CD4-positive, CD25-positive, alpha-beta regulatory T cell (primary cell): Measurements from ENCODE around the gene TACC3. TPM values are rescaled to one million over a fixed set of nuclear protein-coding genes. Genes with fewer than 3 reads are reported as not detected.

ENCODE experiments used
- ATAC-seq, 2 donors: fragments of 150-1000 bp; cut with Tn5 transposase; one replicate each; pipeline ENCODE4 v1.10.0; 2021; ENCODE audit warnings: low read depth in 2 of 2, moderate number of reproducible peaks in 2 of 2, moderate library complexity in 1 of 2
- DNase-seq, 3 donors: peaks; one replicate each; pipeline versions ENCODE4 v3.0.0 to v3.0.0-alpha.2; 2012 to 2022; ENCODE audit warnings: mixed read lengths in 1 of 3
- H3K27ac ChIP-seq: one replicate; pipeline ENCODE4 v1.7.0; 2013; ENCODE audit warnings: mild to moderate bottlenecking, low read length; ENCODE audit not compliant: insufficient read depth, poor library complexity, severe bottlenecking
- H3K27me3 ChIP-seq: one replicate; pipeline ENCODE4 v1.7.0; 2013; ENCODE audit warnings: low read length; ENCODE audit not compliant: control insufficient read depth, insufficient read depth
- H3K36me3 ChIP-seq: one replicate; pipeline ENCODE4 v1.7.0; 2013; ENCODE audit warnings: mild to moderate bottlenecking, low read length, moderate library complexity; ENCODE audit not compliant: control insufficient read depth, insufficient read depth
- H3K4me1 ChIP-seq: 2 replicates; pipeline ENCODE4 v1.7.0; 2013; ENCODE audit warnings: mild to moderate bottlenecking, low read length; ENCODE audit not compliant: insufficient read depth, control insufficient read depth, poor library complexity, severe bottlenecking
- H3K4me3 ChIP-seq: one replicate; pipeline ENCODE4 v1.7.0; 2013; ENCODE audit warnings: low read depth, mild to moderate bottlenecking, low read length, moderate library complexity
- H3K9me3 ChIP-seq, 2 experiments: 1 replicate in 1 of 2; 2 replicates in 1 of 2; pipeline ENCODE4 v1.7.0; 2013; ENCODE audit warnings: low read length in 2 of 2, mild to moderate bottlenecking in 1 of 2, moderate library complexity in 1 of 2; ENCODE audit not compliant: control insufficient read depth in 2 of 2
- H3K27ac Mint-ChIP-seq, 3 donors: one replicate each; pipeline ENCODE4 v1.8.0; 2020 to 2022; ENCODE audit warnings: mild to moderate bottlenecking in 3 of 3, mixed read lengths in 3 of 3, moderate library complexity in 2 of 3
- H3K27me3 Mint-ChIP-seq: one replicate; pipeline ENCODE4 v1.8.0; 2022; ENCODE audit warnings: mild to moderate bottlenecking, mixed read lengths
- H3K36me3 Mint-ChIP-seq: one replicate; pipeline ENCODE4 v1.8.0; 2020; ENCODE audit warnings: mixed read lengths
- H3K4me1 Mint-ChIP-seq, 4 donors: one replicate each; pipeline ENCODE4 v1.8.0; 2020 to 2022; ENCODE audit warnings: mixed read lengths in 4 of 4, mild to moderate bottlenecking in 1 of 4
- H3K4me3 Mint-ChIP-seq, 4 donors: one replicate each; pipeline ENCODE4 v1.8.0; 2020 to 2022; ENCODE audit warnings: mild to moderate bottlenecking in 4 of 4, mixed read lengths in 4 of 4, moderate library complexity in 3 of 4
- H3K9me3 Mint-ChIP-seq, 7 donors: one replicate each; pipeline ENCODE4 v1.8.0; 2020 to 2022; ENCODE audit warnings: mixed read lengths in 7 of 7, mild to moderate bottlenecking in 3 of 7, moderate library complexity in 2 of 7
- polyA plus RNA-seq, 4 donors: library from polyadenylated mRNA; unstranded; fragments of 300-500 nt; fragmentation: Illumina TruSeq; gene quantifications; one replicate each; pipeline ENCODE4 v1.2.3, GENCODE V29; 2021
- total RNA-seq: library from RNA; stranded (reverse); gene quantifications from one replicate; pipeline ENCODE4 v1.2.3, GENCODE V29; 2022

Gene TACC3
- total and polyA plus RNA-seq, 5 donors from 2014 or later, result 62.0 to 111 (median 68.8) TPM

GRCh38 chr4:1771555-1772305 is 50.4 kb downstream of the TACC3 start:
- peaks cover 0 to 7% (median 0%) of the 10 kb centered on the region in 4 donors for H3K4me1 Mint-ChIP-seq
- Histone ChIP-seq H3K4me1 (peaks cover 1% of the 10 kb centered on the region), H3K36me3 (no peaks in the 10 kb centered on the region), H3K27ac (no peak overlapping the region), H3K4me3 (no peak overlapping the region), H3K27me3 (no peaks in the 10 kb centered on the region), H3K9me3 (no peaks in the 10 kb centered on the region)
- no peaks in the 10 kb centered on the region for H3K9me3 Mint-ChIP-seq
- no peaks in the 10 kb centered on the region for H3K27me3 Mint-ChIP-seq
- DNase-seq, result no peak
- H3K27ac Mint-ChIP-seq, result no peak overlapping the region
- peak overlapping the region in 1 of 4 donors; percentile 67 for H3K4me3 Mint-ChIP-seq
- H3K36me3 Mint-ChIP-seq, result no peaks in the 10 kb centered on the region
- ATAC-seq, result peak in 1 of 2 donors; percentile 10

GRCh38 chr4:1772853-1773538 is 51.7 kb downstream of the TACC3 start:
- Histone ChIP-seq H3K36me3 (no peaks in the 10 kb centered on the region), H3K27ac (no peak overlapping the region), H3K27me3 (no peaks in the 10 kb centered on the region), H3K4me3 (no peak overlapping the region), H3K9me3 (no peaks in the 10 kb centered on the region), H3K4me1 (no peaks in the 10 kb centered on the region)
- DNase-seq (no peak), ATAC-seq (no peak)
- Mint-ChIP-seq H3K27ac (no peak overlapping the region), H3K4me1 (peaks cover 0 to 4% (median 0%) of the 10 kb centered on the region in 4 donors), H3K27me3 (no peaks in the 10 kb centered on the region), H3K4me3 (no peak overlapping the region), H3K36me3 (no peaks in the 10 kb centered on the region), H3K9me3 (no peaks in the 10 kb centered on the region)

DNA sequence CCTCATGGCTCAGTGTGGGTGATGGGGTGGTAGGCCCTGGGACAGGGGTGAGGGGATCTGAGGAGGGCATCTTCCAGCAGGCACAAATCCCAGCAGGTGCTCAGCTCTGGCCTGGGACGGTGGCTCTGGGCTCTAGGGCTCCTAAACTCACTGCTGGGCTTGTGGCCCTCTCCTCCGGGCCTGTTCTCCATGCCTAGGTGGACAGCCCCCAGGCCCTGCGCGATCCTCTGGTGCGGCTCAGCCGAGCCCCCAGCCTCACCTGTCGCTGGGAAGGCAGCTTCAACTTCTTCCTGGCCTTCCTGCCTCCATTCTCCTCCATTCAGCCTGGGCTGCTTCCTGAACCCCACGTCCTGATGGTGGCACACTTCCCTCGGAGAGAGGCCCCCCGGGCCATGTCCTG is 52.4 kb downstream of the TACC3 start:
- no peak overlapping the region for H3K4me3 Mint-ChIP-seq
- no peak for ATAC-seq

GRCh38 chr4:1775731-1776500 is 54.6 kb downstream of the TACC3 start:
- no peaks in the 10 kb centered on the region for H3K27me3 Mint-ChIP-seq
- ATAC-seq, result no peak

More for the DNA sequence above, 52.4 kb downstream of the TACC3 start:
- Histone ChIP-seq H3K4me3 (no peak overlapping the region), H3K27me3 (no peaks in the 10 kb centered on the region), H3K9me3 (no peaks in the 10 kb centered on the region), H3K4me1 (no peaks in the 10 kb centered on the region), H3K27ac (no peak overlapping the region), H3K36me3 (no peaks in the 10 kb centered on the region)
- Mint-ChIP-seq H3K36me3 (no peaks in the 10 kb centered on the region), H3K27ac (no peak overlapping the region), H3K27me3 (no peaks in the 10 kb centered on the region), H3K9me3 (no peaks in the 10 kb centered on the region), H3K4me1 (no peaks in the 10 kb centered on the region)
- no peak for DNase-seq

GRCh38 chr4:1776521-1777161 is 55.3 kb downstream of the TACC3 start:
- Histone ChIP-seq H3K36me3 (no peaks in the 10 kb centered on the region), H3K4me1 (no peaks in the 10 kb centered on the region), H3K27ac (no peak overlapping the region), H3K27me3 (no peaks in the 10 kb centered on the region), H3K9me3 (no peaks in the 10 kb centered on the region), H3K4me3 (no peak overlapping the region)
- Mint-ChIP-seq H3K27ac (no peak overlapping the region), H3K9me3 (no peaks in the 10 kb centered on the region), H3K4me3 (no peak overlapping the region), H3K36me3 (no peaks in the 10 kb centered on the region), H3K27me3 (no peaks in the 10 kb centered on the region), H3K4me1 (no peaks in the 10 kb centered on the region)
- DNase-seq, result no peak
- ATAC-seq, result no peak

More at GRCh38 chr4:1775731-1776500, 54.6 kb downstream of the TACC3 start:
- H3K4me3 Mint-ChIP-seq, result no peak overlapping the region
- Histone ChIP-seq H3K36me3 (no peaks in the 10 kb centered on the region), H3K27ac (no peak overlapping the region), H3K9me3 (no peaks in the 10 kb centered on the region), H3K4me3 (no peak overlapping the region), H3K27me3 (no peaks in the 10 kb centered on the region), H3K4me1 (no peaks in the 10 kb centered on the region)
- no peak for DNase-seq
- no peaks in the 10 kb centered on the region for H3K9me3 Mint-ChIP-seq
- no peaks in the 10 kb centered on the region for H3K4me1 Mint-ChIP-seq
- H3K36me3 Mint-ChIP-seq, result no peaks in the 10 kb centered on the region
- H3K27ac Mint-ChIP-seq, result peak overlapping the region in 1 of 3 donors; percentile 61

- Mint-ChIP-seq H3K9me3 (no peaks in the 10 kb centered on the region), H3K27ac (no peak overlapping the region), H3K4me3 (no peak overlapping the region), H3K4me1 (no peaks in the 10 kb centered on the region), H3K27me3 (no peaks in the 10 kb centered on the region), H3K36me3 (no peaks in the 10 kb centered on the region)
- no peaks in the 10 kb centered on the region for H3K4me1 ChIP-seq
- no peaks in the 10 kb centered on the region for H3K36me3 ChIP-seq
- DNase-seq (no peak), ATAC-seq (no peak)
- no peak overlapping the region for H3K27ac ChIP-seq
- H3K4me3 ChIP-seq, result no peak overlapping the region
- no peaks in the 10 kb centered on the region for H3K27me3 ChIP-seq
- no peaks in the 10 kb centered on the region for H3K9me3 ChIP-seq
Measured at GRCh38 chr4:1777822-1778641, 56.7 kb downstream of the TACC3 start.
